Kidney tubule cell (primary cell): ENCODE data around the gene CMTM2.
A peak's percentile ranks its signal among the peaks of the same experiment; 100 is the strongest.

Experiments used
- DNase-seq: peaks from one replicate; pipeline ENCODE4 v3.0.0-alpha.2; 2018; ENCODE audit warnings: low spot score

Gene CMTM2, protein sequence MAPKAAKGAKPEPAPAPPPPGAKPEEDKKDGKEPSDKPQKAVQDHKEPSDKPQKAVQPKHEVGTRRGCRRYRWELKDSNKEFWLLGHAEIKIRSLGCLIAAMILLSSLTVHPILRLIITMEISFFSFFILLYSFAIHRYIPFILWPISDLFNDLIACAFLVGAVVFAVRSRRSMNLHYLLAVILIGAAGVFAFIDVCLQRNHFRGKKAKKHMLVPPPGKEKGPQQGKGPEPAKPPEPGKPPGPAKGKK

DNA sequence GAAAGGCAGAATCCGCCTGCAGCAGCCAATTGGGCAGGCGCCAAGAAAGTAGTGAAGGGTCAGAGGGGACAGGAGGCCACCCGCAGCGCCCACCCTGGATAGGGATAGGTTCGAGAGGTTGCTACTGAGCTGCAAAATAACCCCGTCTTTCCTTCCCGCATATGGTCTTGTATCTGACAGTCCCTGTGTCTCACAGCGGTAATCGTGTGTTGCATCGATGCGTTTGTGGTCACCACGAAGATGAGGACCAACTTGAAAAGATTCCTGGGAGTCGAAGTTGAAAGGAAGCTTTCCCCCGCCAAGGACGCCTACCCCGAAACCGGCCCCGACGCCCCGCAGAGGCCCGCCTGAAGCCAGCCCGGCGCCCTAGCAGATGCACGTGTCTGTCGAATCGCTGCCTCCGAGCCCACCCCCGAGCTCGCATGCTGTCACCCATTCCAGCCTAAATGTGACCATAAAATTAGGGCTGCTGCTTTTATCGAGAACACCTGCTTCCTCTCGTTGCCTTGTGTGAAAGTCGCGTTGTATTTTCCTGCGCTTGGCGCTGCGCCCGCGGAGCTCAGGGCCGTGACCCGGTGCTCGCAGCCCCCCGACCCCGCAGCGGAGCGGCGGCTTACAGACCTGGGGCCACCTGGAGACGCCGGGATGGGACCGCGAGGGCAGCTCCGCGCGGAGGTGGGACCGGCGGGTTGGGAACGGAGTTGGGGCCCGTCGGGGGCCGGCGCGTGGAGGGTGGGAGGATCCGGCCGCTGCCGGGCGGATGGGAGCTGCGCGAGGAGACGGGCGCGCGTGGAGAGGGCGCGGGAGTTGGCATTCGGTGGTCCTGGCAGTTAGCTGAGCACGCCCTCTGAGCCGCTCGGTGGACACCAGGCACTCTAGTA, at the start of gene CMTM2:
CMTM2 (plus strand) TSS at position 813 of the 881 bp plus-strand sequence. CDS start 145 bp downstream, outside the sequence.
- DNase-seq: no peak

DNA sequence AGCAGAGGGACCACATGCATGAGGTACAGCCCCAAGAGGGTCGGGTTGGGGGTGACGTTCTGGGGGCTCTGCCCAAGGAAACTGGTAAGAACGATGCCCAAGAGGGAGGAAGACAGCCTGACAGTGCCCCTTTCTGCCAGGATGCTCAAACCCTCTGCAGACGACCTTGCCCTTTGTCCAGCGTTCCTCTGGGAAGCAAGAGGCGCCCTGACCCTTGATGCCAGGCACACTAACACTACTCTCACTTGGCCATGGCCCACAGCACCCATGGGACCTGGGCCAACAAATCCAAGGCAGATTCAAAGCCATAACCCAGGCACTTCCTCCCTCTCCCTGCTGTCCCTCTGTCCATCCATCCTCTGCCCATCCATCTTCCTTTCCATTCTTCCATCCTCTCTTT, 49.8 kb upstream of the CMTM2 start:
- DNase-seq: no peak

- no peak for DNase-seq
Observed at GRCh38 chr16:66534376-66534799, 44.9 kb upstream of the CMTM2 start.

- DNase-seq: no peak
Observed at GRCh38 chr16:66536525-66536924, 42.7 kb upstream of the CMTM2 start.

- no peak for DNase-seq
Observed at GRCh38 chr16:66537236-66537635, 42.0 kb upstream of the CMTM2 start.

- DNase-seq: peak; percentile 43
Observed at GRCh38 chr16:66538910-66539309, 40.4 kb upstream of the CMTM2 start.

- DNase-seq: peak; percentile 96
Observed at GRCh38 chr16:66539623-66540469, 39.4 kb upstream of the CMTM2 start.

DNA sequence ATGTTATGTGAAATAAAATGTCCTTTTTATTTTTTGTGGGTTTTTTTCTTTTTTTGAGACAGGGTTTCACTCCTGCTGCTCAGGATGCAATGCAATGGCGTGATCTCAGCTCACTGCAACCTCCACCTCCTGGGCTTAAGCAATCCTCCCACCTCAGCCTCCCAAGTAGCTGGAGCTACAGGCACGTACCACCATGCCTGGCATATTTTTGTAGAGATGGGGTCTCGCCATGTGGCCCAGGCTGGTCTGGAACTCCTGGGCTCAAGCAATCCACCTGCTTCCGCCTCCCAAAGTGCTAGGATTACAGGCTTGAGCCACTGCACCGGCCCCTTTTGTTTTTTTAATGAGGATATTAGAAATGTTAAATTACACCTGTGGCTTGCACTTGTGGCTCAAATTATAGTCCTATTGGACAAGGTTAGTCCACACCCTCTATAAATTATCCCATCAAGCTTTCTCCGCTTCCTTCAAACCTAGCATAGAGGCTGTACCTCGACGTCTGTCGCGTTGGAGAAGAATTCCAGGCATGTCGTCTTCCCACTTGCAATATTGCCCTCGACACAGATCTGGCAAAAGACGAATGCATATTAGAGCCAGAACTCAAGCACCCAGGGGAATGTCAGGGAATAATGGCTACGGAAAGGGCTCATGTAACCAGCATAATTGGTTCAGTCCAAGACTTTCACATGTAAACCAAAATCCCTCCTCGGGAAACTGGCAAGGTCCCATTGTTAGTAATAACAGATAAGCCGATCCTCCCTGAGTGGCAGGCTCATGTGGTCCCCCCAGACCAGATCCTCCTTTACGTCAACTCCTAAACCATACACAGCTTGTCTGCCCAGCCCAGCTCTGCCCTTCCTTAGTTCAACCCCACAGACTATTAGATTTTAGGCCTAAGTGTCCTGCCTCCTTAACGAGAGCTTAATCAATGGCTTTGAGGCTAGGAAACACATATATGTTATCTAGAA, 37.6 kb upstream of the CMTM2 start:
- no peak for DNase-seq

GRCh38 chr16:66542396-66542795, 36.9 kb upstream of the CMTM2 start:
- DNase-seq: no peak

DNA sequence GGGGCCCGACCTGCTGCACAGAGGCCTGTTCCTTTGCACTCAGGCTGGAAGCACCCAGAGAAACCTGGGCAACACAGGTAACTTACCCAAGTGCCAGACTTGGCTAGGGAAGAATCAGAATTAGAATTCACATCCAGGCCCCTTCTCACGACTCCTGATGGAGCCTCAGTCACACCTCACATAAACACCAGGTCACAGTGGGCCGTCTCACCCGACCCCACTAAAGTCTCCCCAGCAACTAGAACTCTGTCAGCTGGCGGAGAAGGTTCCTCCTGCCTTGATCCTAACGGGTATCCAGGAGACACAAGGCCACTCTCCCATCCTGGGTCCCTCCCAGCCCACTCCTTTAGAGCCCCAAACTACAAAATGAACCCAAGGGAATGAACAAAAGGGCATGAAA, 35.7 kb upstream of the CMTM2 start:
- no peak for DNase-seq

GRCh38 chr16:66544016-66544757, 35.1 kb upstream of the CMTM2 start:
- no peak for DNase-seq

- DNase-seq: no peak
Observed at GRCh38 chr16:66547101-66547989, 31.9 kb upstream of the CMTM2 start.

GRCh38 chr16:66548068-66548467, 31.2 kb upstream of the CMTM2 start:
- DNase-seq: no peak

- no peak for DNase-seq
Observed at GRCh38 chr16:66548868-66549267, 30.4 kb upstream of the CMTM2 start.

DNA sequence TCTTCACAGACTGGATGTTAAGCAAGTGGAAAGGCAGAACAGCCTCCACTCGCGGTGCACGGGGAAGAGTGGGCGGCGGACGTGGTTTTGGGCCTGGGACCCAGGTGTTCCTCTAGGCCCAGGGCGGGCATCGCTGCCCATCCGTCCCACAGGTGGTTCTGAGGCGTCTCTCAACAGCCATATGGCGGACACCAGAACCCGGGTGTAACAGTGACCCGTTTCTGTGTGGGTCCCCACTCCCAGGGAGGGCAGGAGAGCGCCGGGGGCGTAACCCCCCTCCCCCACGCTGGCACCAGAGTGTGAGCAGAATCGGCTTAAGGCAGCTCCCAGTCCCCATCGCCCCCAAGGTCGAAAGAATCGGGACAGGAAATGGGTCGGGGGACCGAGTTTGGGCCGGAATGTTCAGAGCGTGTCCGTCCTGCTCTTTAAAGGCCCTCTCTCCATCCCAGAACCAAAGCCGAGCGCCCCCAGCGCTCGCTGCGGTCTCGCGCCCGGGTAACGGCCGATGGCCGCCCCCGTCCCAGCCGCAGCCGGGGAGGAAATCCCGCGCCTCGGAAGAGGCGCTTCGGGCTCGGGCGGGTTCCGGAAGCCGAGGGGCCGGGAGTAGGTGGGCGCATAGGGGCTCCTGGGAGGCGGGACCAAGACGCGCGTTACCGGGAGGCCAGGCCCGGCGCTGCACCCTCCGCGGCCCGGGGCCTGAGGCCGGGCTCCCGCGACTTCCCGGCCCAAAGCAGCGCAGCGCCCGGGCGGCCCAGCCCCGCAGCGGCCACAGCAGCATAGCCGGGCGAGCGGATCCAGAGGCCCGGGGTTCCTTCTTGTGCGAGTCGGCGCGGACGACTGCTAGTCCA, 29.8 kb upstream of the CMTM2 start, which contains the start of gene TK2:
TK2 (minus strand) TSS at position 839 of the 848 bp plus-strand sequence; CDS start at position 778, 61 bp downstream.
- peak; percentile 70 for DNase-seq

DNA sequence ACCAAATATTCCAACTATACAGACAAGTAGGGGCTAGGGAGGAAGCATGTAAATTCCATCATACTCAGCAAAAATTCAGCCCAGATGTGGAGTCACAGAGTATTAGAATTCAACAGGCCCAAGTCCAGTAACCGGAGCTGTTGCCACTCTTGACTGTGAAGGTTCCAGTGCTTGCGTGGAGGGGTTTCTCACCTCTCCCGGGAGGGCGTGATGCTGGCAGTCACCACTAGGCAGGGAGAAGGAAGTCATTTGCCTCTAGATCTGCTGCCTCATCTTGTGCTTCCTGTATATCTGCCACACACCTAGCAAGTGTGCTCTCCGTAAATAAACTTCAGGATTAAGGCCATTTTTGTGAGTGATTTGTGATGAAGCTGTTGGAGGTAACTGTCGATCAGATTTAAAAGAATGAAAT, 27.9 kb upstream of the CMTM2 start:
- peak; percentile 67 for DNase-seq

DNA sequence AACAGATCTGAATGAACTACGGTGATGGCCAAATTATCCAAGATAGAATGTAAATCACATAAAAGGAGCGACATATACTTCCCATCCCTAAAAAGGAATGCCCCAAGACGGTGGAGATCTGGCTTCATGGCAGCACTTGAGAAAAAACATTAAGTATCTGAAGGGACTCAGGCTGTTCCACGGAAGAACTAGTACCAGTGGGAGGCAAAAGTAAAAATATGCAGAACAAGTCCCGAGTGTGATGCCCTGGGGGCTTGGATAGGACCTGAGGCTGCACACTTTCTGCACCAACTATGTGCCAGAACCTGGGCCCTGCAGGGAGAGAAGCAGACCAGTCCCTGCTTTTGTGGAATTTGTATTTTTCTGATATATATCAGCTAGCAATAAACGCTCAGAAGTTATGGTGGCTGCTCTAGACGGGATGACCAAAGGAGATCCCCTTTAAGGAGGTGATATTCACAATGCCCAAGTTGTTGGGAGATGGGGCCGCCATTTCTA, 27.4 kb upstream of the CMTM2 start:
- DNase-seq: no peak
